NCI-H2196 (cell line): ENCODE results near the gene ELP1.
"Not testable (repeated sequence)": the region's sequence is repeated elsewhere in the genome, so short reads cannot be mapped to it uniquely, and the experiment has no call there.

Experiments used
- DNase-seq: peaks from one replicate; lab custom pipeline; 2025; ENCODE audit not compliant: unreplicated experiment; lab: John Stamatoyannopoulos, UW

ELP1 gene

DNA sequence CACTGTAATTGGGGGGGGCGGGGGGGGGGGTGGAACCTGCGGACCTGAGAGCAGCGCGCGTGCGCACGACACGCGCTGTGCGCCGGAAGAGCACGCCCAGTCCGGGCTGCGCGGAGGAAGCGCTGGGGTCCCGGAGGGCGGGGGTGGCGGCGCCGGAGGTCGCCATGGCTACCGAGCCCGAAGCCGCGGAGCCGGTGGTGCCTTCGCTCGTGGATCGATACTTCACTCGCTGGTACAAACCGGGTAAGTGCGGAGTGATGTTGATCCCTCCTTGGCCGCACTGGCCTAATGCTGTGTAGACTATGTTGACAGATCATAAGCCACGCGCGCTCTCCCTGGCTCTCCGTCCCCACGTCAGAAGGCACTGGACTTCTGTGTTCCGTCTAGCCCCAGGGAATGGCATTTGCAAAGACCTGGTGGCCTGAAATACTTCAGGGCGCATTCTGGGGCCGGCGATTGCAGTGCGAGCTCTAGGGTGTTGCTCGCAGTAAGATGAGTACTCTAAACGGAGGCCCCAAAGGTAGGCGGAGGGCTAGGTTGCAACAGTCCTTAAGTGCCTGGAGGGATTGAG lies 484 bp upstream of the ELP1 start, which contains the start of gene ABITRAM:
ABITRAM (plus strand) TSS at position 78 of the 571 bp plus-strand sequence; CDS start at position 165, 87 bp downstream.
- peak; percentile 87 for DNase-seq

DNA sequence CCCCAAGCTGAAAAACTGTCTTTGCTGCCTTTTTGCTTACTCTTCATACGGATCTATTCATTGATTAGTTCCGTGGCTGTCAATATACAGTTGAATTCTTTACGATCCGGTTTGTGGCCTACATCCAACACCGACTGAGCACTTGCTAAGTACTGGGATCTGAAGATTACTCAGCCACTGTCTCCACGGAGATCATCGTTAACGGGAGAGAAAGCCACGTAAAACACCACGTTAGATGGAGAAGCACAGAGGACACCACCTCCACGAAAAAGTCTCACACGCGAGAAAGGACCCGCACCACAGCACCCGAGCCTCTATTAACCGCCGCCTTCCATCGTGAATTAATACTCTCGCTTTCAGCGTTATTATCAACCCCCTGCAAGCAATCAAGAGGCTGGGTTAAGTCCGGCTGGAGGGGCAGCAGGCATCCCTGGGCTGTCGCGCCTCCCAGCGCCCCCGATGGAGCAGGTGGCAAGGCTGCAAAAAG lies 650 bp downstream of the ELP1 start:
- DNase-seq, result no peak

DNA sequence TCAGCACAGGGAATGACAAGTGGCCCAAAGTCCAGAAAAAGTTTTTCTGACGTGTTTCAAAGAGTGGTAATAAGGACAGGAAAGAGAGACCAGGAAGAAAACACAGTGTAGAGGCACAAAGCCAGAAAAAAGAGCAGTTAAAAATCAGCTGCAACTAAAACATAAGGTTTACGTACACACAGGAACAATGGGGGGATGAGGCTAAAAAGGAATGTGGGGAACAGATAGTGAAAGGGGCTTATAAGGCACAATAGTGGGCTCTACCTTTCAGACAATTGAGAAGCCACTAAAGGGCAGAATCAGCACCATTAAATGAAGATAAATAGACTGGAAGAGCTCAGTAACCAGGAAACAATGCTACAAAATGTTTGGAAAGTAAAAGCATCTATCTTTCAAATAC lies 5.5 kb downstream of the ELP1 start:
- no peak for DNase-seq

GRCh38 chr9:108924466-108924865 lies 9.5 kb downstream of the ELP1 start:
- DNase-seq, result no peak

DNA sequence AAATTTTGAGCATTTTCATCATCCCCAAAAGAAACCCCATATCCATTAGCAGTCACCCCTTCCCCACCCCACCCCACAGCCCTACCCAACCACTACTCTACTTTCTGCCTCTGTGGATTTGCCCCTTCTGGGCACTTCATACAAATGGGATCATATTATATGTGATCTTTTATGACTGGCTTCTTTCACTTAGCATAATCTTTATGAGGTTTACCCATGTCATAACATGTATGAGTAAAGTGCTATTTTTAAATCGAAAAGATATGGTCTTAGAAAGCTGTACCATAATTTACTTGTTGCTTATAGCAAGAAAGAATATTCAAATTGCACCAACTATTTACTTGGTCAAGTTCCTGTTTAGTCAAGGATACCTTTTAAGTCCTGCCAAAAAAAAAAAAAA lies 12.7 kb downstream of the ELP1 start:
- no peak for DNase-seq

- not testable (repeated sequence) for DNase-seq
Observed at GRCh38 chr9:108920401-108920800, 13.5 kb downstream of the ELP1 start.

DNA sequence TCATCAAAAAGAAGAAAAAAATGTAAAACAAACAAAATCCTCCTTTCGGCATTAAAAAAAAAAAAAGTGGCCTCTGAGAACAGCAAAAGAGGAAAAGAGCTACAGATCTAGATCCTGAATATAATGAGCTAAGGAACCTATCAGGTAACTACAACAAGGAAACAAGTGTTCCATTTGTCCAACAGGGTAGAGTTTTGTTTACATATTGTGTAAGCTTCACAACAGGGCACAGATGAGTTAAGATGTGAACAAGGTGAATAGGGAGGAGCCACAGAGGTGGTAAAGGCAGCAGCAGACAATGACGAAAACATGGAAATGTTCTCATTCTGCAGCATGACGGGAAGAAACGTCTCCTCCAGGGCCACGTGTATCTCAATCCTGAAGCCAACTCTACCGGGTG lies 14.4 kb downstream of the ELP1 start:
- no peak for DNase-seq

GRCh38 chr9:108913391-108913790 lies 20.5 kb downstream of the ELP1 start:
- DNase-seq, result no peak

DNA sequence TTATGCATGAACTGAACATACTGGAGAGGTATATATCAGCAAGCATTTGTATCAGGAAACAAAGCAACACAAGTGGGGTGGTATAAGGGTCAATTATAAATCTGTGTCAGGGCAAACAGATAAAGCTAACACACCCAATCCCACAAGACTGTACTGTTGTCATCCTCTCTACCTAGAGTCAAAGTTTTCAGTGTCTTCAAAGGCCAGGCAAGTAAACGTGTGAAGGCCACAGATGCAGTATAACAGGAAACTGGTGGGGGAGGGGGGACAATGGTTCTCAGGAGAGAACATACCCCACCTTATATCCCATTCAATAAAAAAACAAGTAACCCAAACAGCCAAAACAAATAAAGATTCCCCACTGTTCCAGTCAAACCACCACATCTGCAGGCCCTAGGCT lies 22.1 kb downstream of the ELP1 start:
- no peak for DNase-seq

GRCh38 chr9:108910914-108911313 lies 23.0 kb downstream of the ELP1 start:
- no peak for DNase-seq

DNA sequence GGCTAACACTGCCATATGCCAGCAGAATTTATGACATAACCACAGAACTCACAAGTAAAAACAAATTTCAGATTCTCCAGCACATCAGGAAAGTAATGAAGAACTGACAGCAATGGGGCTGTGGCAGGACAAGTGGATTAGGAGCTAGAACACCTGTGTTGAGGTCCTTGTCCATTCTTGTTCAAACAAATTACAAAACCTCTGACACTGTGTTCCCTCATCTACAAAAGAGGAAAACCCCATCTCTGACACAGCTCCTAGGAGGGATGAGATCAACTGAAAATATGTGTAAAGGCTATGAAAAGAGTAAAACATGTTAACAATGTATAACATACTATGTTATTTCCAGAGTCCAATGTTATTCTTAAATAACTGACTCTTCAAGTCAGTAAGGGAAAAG lies 23.5 kb downstream of the ELP1 start:
- no peak for DNase-seq

DNA sequence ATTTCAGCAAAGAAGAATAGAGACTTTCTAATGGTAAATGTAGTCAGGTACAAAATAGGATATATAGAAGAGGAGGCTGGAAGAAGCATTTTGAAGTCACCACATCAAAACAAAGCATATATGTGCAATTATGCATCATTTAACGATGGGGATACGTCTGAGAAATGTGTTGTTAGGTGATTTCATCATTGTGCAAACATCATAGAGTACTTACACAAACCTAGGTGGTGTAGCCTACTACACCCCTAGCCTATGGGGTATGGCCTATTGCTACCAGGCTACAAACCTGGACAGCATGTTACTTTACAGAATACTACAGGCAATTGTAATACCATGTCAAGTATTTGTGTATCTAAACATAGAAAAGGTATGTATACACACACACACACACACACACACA lies 28.4 kb downstream of the ELP1 start:
- no peak for DNase-seq

DNA sequence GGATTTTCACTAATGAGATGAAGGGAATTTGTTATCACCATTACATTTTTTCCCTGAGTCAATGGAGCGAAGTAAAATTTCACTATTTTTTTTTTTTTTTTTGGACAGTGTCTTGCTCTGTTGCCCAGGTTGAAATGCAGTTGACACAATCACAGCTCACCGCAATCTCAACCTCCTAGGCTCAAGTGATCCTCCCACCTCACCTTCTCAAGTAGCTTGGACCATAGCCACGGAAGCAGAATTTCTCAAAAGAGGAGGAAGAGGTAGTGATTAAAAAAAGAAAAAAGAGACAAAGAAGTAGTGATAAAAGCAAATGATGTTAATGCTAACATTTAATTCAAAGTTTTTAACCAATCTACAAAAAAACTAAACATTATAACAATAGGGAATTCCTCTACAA lies 29.8 kb downstream of the ELP1 start:
- no peak for DNase-seq

DNA sequence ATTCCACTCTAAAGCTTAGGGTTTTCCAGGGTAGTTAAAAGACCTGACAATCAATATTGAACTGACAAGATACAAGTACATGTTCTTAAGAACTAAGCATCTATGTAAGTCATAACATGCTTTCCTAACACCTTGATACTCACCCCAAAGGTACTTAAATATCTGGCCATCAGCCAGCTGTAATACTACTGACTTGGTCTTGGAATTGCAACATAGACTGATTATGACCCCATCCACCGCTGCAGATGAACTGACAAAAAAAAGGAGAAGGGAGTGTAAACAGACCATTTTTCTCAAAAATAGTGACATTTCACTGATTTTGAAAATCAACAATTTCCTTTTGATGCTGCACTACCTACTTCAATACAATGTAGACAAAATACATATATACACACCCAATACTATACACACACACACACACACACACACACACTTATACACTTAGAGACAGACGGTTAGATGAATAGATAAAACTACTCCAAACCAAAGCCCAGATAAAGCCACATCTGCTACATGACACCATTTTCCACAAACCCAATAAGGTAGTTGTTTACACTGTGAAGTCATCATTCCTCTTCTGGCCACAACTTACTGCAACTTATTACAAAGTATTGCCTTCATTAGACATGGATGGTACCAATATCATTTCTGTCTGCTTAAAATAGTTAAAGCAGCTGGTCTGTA lies 30.4 kb downstream of the ELP1 start:
- DNase-seq, result peak; percentile 8

- DNase-seq, result no peak
Observed at GRCh38 chr9:108900176-108900575, 33.7 kb downstream of the ELP1 start.

GRCh38 chr9:108899023-108899695 lies 34.8 kb downstream of the ELP1 start:
- not testable (repeated sequence) for DNase-seq

- no peak for DNase-seq
Observed at GRCh38 chr9:108897324-108898096, 36.4 kb downstream of the ELP1 start.

- DNase-seq, result no peak
Observed at GRCh38 chr9:108894225-108894997, 39.5 kb downstream of the ELP1 start.

DNA sequence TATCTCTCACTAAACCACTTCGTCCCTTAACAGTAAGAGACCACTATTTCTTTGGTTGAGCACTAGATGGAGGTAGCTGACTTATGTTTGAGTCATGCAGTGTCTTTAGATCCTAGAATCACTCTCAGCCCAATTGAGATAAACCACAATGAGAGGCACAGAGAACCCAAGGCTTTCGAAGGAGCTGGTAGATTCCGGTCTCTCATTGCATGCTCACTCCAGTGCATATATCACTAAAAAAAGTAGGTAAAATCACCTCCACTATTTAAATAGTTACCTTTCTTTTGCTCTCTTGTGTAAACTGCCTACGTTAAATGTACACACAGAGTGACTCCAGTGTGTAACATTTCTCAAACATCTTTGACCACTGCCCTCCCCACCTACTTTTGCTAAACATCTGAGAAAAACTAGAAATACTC lies 44.3 kb downstream of the ELP1 start:
- DNase-seq, result peak; percentile 18

DNA sequence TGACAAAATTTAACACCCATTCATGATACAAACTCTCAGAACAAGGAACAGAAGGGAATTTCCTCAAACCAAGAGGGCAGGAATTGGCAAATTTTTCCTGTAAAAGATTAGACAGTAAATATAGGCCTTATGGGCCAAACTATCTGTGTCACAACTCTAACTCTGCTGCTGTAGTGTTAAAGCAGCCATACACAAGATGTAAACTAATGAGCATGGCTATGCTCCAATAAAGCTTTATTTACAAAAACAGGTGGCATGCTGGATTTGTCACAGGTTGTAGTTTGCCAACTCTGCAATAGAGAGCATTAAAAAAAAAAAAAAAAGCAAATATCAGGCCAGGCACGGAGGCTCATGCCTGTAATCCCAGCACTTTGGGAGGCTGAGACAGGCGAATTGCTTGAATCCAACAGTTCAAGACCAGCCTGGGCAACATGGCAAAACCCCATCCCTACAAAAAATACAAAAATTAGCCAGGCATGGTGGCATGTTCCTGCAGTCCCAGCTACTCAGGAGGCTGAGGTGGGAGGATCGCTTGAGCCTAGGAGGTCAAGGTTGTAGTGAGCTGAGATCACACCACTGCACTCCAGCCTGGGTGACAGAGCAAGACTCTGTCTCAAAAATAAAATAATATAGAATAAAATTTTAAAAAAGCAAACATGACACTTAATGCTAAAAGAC lies 47.2 kb downstream of the ELP1 start:
- peak; percentile 5 for DNase-seq
